Keratinocyte (primary cell): ENCODE measurements around the gene TMEM31. TPM values are rescaled to one million over a fixed set of nuclear protein-coding genes. Genes with fewer than 3 reads are reported as not detected.

ENCODE experiments used
- DNase-seq: peaks from one replicate; pipeline ENCODE4 v3.0.0-alpha.2; 2011; ENCODE audit warnings: low read depth, missing footprints, low spot score
- FAIRE-seq: peaks from 2 replicates; lab custom pipeline; 2011; peaks lifted over from hg19 to GRCh38; lab: Jason Lieb, UNC
- H2AFZ ChIP-seq: 2 replicates; pipeline ENCODE4 v1.6.0; 2012; ENCODE audit warnings: low read length, control low read depth, inconsistent platforms; ENCODE audit not compliant: control insufficient read depth
- H3K27ac ChIP-seq: 2 replicates; pipeline ENCODE4 v1.5.1; 2011; ENCODE audit warnings: low read length; ENCODE audit not compliant: control insufficient read depth, insufficient read depth
- H3K27me3 ChIP-seq: 3 replicates; pipeline ENCODE4 v1.6.0; 2011; ENCODE audit warnings: low read length; ENCODE audit not compliant: control insufficient read depth, insufficient read depth; ENCODE audit errors: extremely low read depth
- H3K36me3 ChIP-seq, 2 experiments: 2 replicates in 1 of 2; 3 replicates in 1 of 2; pipeline ENCODE4 v1.5.1; 2011; ENCODE audit warnings: low read length in 2 of 2, mild to moderate bottlenecking in 1 of 2; ENCODE audit not compliant: control insufficient read depth in 2 of 2, insufficient read depth in 2 of 2; ENCODE audit errors: extremely low read depth in 1 of 2
- H3K4me1 ChIP-seq: 3 replicates; pipeline ENCODE4 v1.5.1; 2011; ENCODE audit warnings: low read length; ENCODE audit not compliant: control insufficient read depth, insufficient read depth; ENCODE audit errors: extremely low read depth
- H3K4me2 ChIP-seq: 3 replicates; pipeline ENCODE4 v1.6.0; 2011; ENCODE audit warnings: low read depth, low read length; ENCODE audit not compliant: control insufficient read depth, insufficient read depth; ENCODE audit errors: extremely low read depth
- H3K4me3 ChIP-seq, 3 experiments: fragments of 200-600 bp in 1 of 3; sonication (generic) in 1 of 3; 2 replicates in 2 of 3; 3 replicates in 1 of 3; pipeline ENCODE4 v1.5.1; 2011 to 2016; ENCODE audit warnings: low read length in 3 of 3, mild to moderate bottlenecking in 3 of 3, control low read depth in 2 of 3, inconsistent platforms in 1 of 3, low read depth in 1 of 3, mixed read lengths in 1 of 3, mixed run types in 1 of 3, moderate library complexity in 1 of 3; ENCODE audit not compliant: control insufficient read depth in 2 of 3, insufficient read depth in 2 of 3; ENCODE audit errors: extremely low read depth in 1 of 3
- H3K79me2 ChIP-seq: 2 replicates; pipeline ENCODE4 v1.6.0; 2012; ENCODE audit warnings: low read length; ENCODE audit not compliant: control insufficient read depth, insufficient read depth
- H3K9ac ChIP-seq: 3 replicates; pipeline ENCODE4 v1.6.0; 2011; ENCODE audit warnings: low read length; ENCODE audit not compliant: control insufficient read depth, insufficient read depth; ENCODE audit errors: extremely low read depth
- H3K9me1 ChIP-seq: 3 replicates; pipeline ENCODE4 v1.6.0; 2011; ENCODE audit warnings: low read length; ENCODE audit not compliant: control insufficient read depth, insufficient read depth; ENCODE audit errors: extremely low read depth
- H3K9me3 ChIP-seq: 2 replicates; pipeline ENCODE4 v1.5.1; 2012; ENCODE audit warnings: low read depth, low read length; ENCODE audit not compliant: control insufficient read depth
- H4K20me1 ChIP-seq: 3 replicates; pipeline ENCODE4 v1.6.0; 2011; ENCODE audit warnings: low read length; ENCODE audit not compliant: control insufficient read depth, insufficient read depth; ENCODE audit errors: extremely low read depth
- EZH2 ChIP-seq: IDR thresholded peaks from one replicate; pipeline ENCODE4 v1.6.1; 2012; ENCODE audit warnings: inconsistent platforms, mild to moderate bottlenecking, low read length, moderate library complexity
- dilution Hi-C: fragments of 300-500 bp; cut with MboI; formaldehyde crosslinking; loops from one replicate; pipeline ENCODE4 v1.7.0; 2020; ENCODE audit warnings: low sequenced_read_pairs; ENCODE audit not compliant: extremely low pct_ligation_motif_present
- polyA plus RNA-seq, 5 experiments: library from polyadenylated mRNA; depleted of rRNA in 3 of 5; stranded (reverse) in 3 of 5; stranded (forward) in 1 of 5; unstranded in 1 of 5; fragments of >200 nt; gene quantifications; 1 replicate in 1 of 5; 2 replicates in 3 of 5; 3 replicates in 1 of 5; pipeline versions ENCODE4 v1.2.1 to v1.2.3, GENCODE V29; 2011 to 2012; ENCODE audit warnings: missing spikeins in 2 of 5, low read depth in 1 of 5, low replicate concordance in 1 of 5
- TF ChIP-seq, protein P1 (sequence below), 3 experiments: IDR thresholded peaks in 1 of 3; conservative IDR thresholded peaks in 1 of 3; optimal IDR thresholded peaks in 1 of 3; 2 replicates in 2 of 3; 3 replicates in 1 of 3; pipeline versions ENCODE3 to v1.5.1; 2011; ENCODE audit warnings: low read length in 3 of 3, mild to moderate bottlenecking in 3 of 3, moderate library complexity in 2 of 3, control low read depth in 1 of 3, inconsistent platforms in 1 of 3; ENCODE audit not compliant: insufficient read depth in 2 of 3; ENCODE audit errors: extremely low read depth in 1 of 3

TMEM31 gene
- polyA plus RNA-seq, 1 donor (not counting 4 experiments of a cell fraction or from before 2014, with no cell fraction given), result not detected

DNA sequence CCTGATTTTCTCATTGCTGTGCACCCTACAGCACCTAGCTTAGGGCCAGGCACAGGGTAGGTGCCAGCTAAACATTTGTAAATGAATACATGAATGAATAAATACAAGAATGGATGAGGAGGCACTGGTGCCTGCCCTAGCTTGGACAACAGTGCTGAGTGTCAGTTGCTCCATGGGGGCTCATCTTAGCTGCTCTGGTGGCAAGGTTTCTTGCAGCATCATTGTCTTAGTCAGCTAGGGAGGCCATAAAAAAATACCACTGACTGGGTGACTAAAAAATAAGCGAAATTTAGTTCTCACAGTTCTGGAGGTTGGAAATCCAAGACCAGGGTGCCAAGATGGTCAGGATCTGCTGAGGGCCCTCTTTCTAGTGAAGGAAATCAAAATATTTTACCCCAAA is 31.2 kb downstream of the TMEM31 start:
- DNase-seq (no peak), FAIRE-seq (no peak)
- no peaks in the 10 kb centered on the region for H4K20me1 ChIP-seq
- peaks cover 5% of the 10 kb centered on the region for H3K27me3 ChIP-seq
- H3K4me2 ChIP-seq, result no peak overlapping the region
- no peaks in the 10 kb centered on the region for H3K9me1 ChIP-seq
- no peak overlapping the region for H3K27ac ChIP-seq
- TF ChIP-seq, protein P1, sequence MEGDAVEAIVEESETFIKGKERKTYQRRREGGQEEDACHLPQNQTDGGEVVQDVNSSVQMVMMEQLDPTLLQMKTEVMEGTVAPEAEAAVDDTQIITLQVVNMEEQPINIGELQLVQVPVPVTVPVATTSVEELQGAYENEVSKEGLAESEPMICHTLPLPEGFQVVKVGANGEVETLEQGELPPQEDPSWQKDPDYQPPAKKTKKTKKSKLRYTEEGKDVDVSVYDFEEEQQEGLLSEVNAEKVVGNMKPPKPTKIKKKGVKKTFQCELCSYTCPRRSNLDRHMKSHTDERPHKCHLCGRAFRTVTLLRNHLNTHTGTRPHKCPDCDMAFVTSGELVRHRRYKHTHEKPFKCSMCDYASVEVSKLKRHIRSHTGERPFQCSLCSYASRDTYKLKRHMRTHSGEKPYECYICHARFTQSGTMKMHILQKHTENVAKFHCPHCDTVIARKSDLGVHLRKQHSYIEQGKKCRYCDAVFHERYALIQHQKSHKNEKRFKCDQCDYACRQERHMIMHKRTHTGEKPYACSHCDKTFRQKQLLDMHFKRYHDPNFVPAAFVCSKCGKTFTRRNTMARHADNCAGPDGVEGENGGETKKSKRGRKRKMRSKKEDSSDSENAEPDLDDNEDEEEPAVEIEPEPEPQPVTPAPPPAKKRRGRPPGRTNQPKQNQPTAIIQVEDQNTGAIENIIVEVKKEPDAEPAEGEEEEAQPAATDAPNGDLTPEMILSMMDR (optimal IDR thresholded peaks at IDR 0.05 in 1 of 3, IDR thresholded peaks at IDR 0.05 in 1 of 3, conservative IDR thresholded peaks at IDR 0.05 in 1 of 3; ENCODE audit: extremely low read depth in 1 of 3, insufficient read depth in 2 of 3, low read length in 3 of 3), result no peak
- TF ChIP-seq EZH2, result no peak
- no peaks in the 10 kb centered on the region for H3K4me1 ChIP-seq
- no peak overlapping the region for H3K9ac ChIP-seq
- H3K79me2 ChIP-seq, result no peaks in the 10 kb centered on the region
- no peak overlapping the region for H2AFZ ChIP-seq
- dilution Hi-C loops, result no loop called here
- no peaks in the 10 kb centered on the region for H3K9me3 ChIP-seq
- H3K4me3 ChIP-seq, result no peak overlapping the region
- no peaks in the 10 kb centered on the region for H3K36me3 ChIP-seq

DNA sequence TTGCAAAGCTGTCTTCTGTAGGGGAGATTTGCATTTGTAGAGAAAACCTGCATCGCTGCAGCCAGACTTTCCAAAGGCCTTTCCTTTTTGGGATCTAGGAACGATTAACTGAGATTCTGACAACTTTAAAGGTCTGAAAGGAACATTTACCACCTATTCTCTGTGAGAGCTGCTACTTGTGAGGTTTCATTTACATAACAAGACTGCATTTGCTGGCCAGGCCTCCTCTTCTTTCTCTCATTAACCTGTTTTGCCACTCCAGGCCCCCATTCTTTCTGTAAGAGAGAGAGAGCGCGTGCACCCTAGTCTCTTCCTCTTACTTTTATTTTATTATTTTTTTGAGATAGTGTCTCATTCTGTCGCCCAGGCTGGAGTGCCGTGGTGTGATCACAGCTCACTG is 31.6 kb downstream of the TMEM31 start:
- FAIRE-seq (no peak), DNase-seq (no peak)
- no peaks in the 10 kb centered on the region for H3K4me1 ChIP-seq
- no peak overlapping the region for H2AFZ ChIP-seq
- H3K79me2 ChIP-seq, result no peaks in the 10 kb centered on the region
- no peak overlapping the region for H3K4me2 ChIP-seq
- H3K27me3 ChIP-seq, result peaks cover 5% of the 10 kb centered on the region
- dilution Hi-C loops, result no loop called here
- H3K4me3 ChIP-seq, result no peak overlapping the region
- TF ChIP-seq, protein P1 (optimal IDR thresholded peaks at IDR 0.05 in 1 of 3, IDR thresholded peaks at IDR 0.05 in 1 of 3, conservative IDR thresholded peaks at IDR 0.05 in 1 of 3; ENCODE audit: extremely low read depth in 1 of 3, insufficient read depth in 2 of 3, low read length in 3 of 3), result no peak
- TF ChIP-seq EZH2, result no peak
- H3K9ac ChIP-seq, result no peak overlapping the region
- H3K36me3 ChIP-seq, result no peaks in the 10 kb centered on the region
- H3K27ac ChIP-seq, result no peak overlapping the region
- H4K20me1 ChIP-seq, result no peaks in the 10 kb centered on the region
- H3K9me1 ChIP-seq, result no peaks in the 10 kb centered on the region
- no peaks in the 10 kb centered on the region for H3K9me3 ChIP-seq
